ENCODE measurements around the gene STK31.

Gene STK31

DNA sequence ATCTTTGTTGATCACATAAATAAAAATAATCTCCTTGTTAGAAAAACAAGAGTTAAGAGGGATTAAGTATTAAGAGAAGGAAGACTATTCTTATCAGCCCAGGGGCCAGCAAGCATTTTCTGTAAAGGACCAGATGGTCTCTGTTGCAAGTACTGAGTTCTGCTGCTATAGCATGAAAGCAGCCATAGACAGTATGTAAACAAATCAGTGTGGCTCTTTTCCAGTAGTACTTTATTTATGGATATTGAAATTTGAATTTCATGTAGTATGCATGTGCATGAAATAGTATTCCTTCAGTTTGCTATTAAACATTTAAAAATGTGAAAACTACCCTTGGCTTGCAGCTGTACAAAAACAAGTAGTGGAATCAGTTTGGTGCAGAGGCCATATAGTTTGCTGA is 81.7 kb downstream of the STK31 start:
- TF ChIP-seq EGR1 (IDR thresholded peaks at IDR 0.05), result no peak
- TF ChIP-seq TAF1 (IDR thresholded peaks at IDR 0.05; ENCODE audit: low read depth), result no peak
- TF ChIP-seq EP300 (IDR thresholded peaks at IDR 0.05; ENCODE audit: borderline replicate concordance), result no peak
- TF ChIP-seq TEAD4 (IDR thresholded peaks at IDR 0.05), result no peak

DNA sequence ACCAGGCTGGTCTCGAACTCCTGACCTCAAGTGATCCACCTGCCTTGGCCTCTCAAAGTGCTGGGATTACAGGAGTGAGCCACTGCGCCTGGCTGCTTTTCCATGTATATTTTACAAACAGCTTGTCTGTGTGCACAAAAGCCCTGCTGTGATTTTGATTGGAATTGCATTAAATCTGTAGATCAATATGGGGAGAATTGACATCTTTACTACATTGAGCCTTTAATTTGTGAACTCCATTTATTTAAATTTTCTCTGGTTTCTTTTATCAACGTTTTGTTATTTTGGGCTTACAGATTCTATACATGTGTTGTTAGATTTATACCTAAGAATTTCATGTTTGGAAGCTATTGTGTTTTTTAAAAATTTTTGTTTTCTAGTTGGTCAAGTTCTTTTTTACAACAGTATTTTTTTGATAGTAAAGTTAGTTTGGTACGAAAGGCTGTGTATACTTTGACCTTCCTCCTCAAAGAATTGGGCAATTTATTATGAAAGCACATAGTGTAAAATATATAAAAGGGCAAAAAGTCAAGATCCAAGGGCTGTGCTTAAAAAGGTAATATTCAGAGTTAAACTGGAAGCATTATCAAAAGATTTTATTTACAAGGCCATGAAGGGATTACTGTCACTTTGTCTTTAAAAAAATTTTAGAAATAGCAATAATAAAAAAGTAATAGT is 92.8 kb downstream of the STK31 start:
- TF ChIP-seq, protein P1, sequence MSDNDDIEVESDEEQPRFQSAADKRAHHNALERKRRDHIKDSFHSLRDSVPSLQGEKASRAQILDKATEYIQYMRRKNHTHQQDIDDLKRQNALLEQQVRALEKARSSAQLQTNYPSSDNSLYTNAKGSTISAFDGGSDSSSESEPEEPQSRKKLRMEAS (IDR thresholded peaks at IDR 0.05), result no peak
- no peak for TF ChIP-seq NFIC (IDR thresholded peaks at IDR 0.05)
- TF ChIP-seq TCF12 (IDR thresholded peaks at IDR 0.05; ENCODE audit: low read depth), result no peak
- TF ChIP-seq TAF1 (IDR thresholded peaks at IDR 0.05; ENCODE audit: low read depth), result no peak
- TF ChIP-seq EGR1 (IDR thresholded peaks at IDR 0.05), result no peak
- TF ChIP-seq FOXM1 (IDR thresholded peaks at IDR 0.05; ENCODE audit: borderline replicate concordance, low read depth), result no peak
- no peak for TF ChIP-seq YY1 (IDR thresholded peaks at IDR 0.05; ENCODE audit: low read depth)
- TF ChIP-seq ZBTB7A (IDR thresholded peaks at IDR 0.05; ENCODE audit: low read depth), result no peak
- TF ChIP-seq EP300 (IDR thresholded peaks at IDR 0.05; ENCODE audit: borderline replicate concordance), result no peak
- TF ChIP-seq TEAD4 (IDR thresholded peaks at IDR 0.05), result no peak
- no peak for TF ChIP-seq CREB1 (IDR thresholded peaks at IDR 0.05; ENCODE audit: low read depth)

DNA sequence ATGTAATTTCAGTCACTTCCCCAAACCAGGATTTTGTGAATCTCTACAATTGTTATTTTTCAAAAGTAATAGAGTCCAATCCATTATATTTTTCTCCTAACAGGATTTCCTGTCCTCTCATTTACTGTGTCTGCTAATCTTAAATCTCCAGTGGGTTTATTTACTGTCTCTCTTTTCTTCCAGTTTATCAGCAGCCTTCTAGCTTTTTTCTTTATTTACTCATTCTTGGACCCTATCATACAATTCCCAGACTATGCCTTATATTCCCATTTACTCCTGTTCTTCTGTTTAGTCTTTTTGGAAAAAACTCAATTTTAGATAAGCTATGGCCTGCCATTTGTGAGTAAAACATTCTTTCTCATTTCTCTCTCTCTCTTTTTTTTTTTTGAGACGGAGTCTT is 94.7 kb downstream of the STK31 start:
- TF ChIP-seq TEAD4 (IDR thresholded peaks at IDR 0.05) (no peak), CEBPB (IDR thresholded peaks at IDR 0.05) (no peak), ZBTB7A (IDR thresholded peaks at IDR 0.05; ENCODE audit: low read depth) (no peak), YY1 (IDR thresholded peaks at IDR 0.05; ENCODE audit: low read depth) (no peak), TCF12 (IDR thresholded peaks at IDR 0.05; ENCODE audit: low read depth) (no peak), RAD21 (IDR thresholded peaks at IDR 0.05; ENCODE audit: low read depth) (no peak)
- TF ChIP-seq, protein P2, sequence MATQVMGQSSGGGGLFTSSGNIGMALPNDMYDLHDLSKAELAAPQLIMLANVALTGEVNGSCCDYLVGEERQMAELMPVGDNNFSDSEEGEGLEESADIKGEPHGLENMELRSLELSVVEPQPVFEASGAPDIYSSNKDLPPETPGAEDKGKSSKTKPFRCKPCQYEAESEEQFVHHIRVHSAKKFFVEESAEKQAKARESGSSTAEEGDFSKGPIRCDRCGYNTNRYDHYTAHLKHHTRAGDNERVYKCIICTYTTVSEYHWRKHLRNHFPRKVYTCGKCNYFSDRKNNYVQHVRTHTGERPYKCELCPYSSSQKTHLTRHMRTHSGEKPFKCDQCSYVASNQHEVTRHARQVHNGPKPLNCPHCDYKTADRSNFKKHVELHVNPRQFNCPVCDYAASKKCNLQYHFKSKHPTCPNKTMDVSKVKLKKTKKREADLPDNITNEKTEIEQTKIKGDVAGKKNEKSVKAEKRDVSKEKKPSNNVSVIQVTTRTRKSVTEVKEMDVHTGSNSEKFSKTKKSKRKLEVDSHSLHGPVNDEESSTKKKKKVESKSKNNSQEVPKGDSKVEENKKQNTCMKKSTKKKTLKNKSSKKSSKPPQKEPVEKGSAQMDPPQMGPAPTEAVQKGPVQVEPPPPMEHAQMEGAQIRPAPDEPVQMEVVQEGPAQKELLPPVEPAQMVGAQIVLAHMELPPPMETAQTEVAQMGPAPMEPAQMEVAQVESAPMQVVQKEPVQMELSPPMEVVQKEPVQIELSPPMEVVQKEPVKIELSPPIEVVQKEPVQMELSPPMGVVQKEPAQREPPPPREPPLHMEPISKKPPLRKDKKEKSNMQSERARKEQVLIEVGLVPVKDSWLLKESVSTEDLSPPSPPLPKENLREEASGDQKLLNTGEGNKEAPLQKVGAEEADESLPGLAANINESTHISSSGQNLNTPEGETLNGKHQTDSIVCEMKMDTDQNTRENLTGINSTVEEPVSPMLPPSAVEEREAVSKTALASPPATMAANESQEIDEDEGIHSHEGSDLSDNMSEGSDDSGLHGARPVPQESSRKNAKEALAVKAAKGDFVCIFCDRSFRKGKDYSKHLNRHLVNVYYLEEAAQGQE (IDR thresholded peaks at IDR 0.05; ENCODE audit: low read depth), result no peak
- TF ChIP-seq, protein P3, sequence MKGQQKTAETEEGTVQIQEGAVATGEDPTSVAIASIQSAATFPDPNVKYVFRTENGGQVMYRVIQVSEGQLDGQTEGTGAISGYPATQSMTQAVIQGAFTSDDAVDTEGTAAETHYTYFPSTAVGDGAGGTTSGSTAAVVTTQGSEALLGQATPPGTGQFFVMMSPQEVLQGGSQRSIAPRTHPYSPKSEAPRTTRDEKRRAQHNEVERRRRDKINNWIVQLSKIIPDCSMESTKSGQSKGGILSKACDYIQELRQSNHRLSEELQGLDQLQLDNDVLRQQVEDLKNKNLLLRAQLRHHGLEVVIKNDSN (IDR thresholded peaks at IDR 0.05), result no peak

DNA sequence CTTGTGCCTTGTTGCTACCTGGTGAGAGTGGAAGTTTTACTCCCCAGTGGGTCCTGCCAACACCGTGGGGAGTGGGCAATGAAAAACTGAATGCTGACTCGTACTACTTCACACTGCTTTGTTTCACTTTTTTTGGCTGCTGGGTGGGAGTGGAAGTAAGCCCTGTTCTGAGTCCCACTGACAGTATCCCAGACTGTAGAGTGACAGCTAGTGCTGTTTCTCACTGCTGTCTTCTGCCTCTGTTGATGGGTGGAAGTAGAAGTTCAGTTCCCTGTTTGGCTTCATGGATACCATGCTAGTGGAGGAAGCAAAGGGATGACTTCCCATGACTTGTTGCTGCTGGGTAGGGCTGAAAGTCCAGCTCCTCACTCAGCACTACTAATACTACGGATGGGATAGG is 98.4 kb downstream of the STK31 start:
- TF ChIP-seq FOXM1 (IDR thresholded peaks at IDR 0.05; ENCODE audit: borderline replicate concordance, low read depth) (no peak), NFIC (IDR thresholded peaks at IDR 0.05) (no peak), TCF12 (IDR thresholded peaks at IDR 0.05; ENCODE audit: low read depth) (no peak), ZBTB7A (IDR thresholded peaks at IDR 0.05; ENCODE audit: low read depth) (no peak), EP300 (IDR thresholded peaks at IDR 0.05; ENCODE audit: borderline replicate concordance) (no peak), TAF1 (IDR thresholded peaks at IDR 0.05; ENCODE audit: low read depth) (no peak), YY1 (IDR thresholded peaks at IDR 0.05; ENCODE audit: low read depth) (no peak), TEAD4 (IDR thresholded peaks at IDR 0.05) (no peak), EGR1 (IDR thresholded peaks at IDR 0.05) (no peak), RAD21 (IDR thresholded peaks at IDR 0.05; ENCODE audit: low read depth) (no peak), CREB1 (IDR thresholded peaks at IDR 0.05; ENCODE audit: low read depth) (no peak), CEBPB (IDR thresholded peaks at IDR 0.05) (no peak)
- TF ChIP-seq, protein P1 (IDR thresholded peaks at IDR 0.05), result no peak
- TF ChIP-seq, protein P2 (IDR thresholded peaks at IDR 0.05; ENCODE audit: low read depth), result no peak
- TF ChIP-seq, protein P3 (IDR thresholded peaks at IDR 0.05), result no peak

DNA sequence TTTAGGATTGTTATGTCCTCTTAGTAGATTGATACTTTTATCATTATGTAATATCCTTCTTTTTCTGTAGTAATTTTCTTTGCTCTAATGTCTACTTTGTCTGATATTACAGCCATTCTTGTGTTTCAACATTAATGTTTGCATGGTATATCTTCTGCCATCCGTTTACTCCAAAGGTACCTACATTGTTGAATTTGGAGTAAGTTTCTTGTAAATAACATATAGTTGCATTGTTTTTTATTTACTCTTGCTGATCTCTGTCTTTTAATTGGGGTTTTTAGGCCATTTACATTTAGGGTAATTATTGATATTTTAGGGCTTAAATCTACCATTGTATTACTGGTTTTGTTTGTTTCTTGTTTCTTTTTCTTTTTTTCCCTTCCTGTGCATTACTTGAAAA is 100.1 kb downstream of the STK31 start:
- TF ChIP-seq CREB1 (IDR thresholded peaks at IDR 0.05; ENCODE audit: low read depth) (no peak), EGR1 (IDR thresholded peaks at IDR 0.05) (no peak), FOXM1 (IDR thresholded peaks at IDR 0.05; ENCODE audit: borderline replicate concordance, low read depth) (no peak), EP300 (IDR thresholded peaks at IDR 0.05; ENCODE audit: borderline replicate concordance) (no peak), NFIC (IDR thresholded peaks at IDR 0.05) (no peak), CEBPB (IDR thresholded peaks at IDR 0.05) (no peak), ZBTB7A (IDR thresholded peaks at IDR 0.05; ENCODE audit: low read depth) (no peak), RAD21 (IDR thresholded peaks at IDR 0.05; ENCODE audit: low read depth) (no peak), TEAD4 (IDR thresholded peaks at IDR 0.05) (no peak), TCF12 (IDR thresholded peaks at IDR 0.05; ENCODE audit: low read depth) (no peak), TAF1 (IDR thresholded peaks at IDR 0.05; ENCODE audit: low read depth) (no peak), YY1 (IDR thresholded peaks at IDR 0.05; ENCODE audit: low read depth) (no peak)
- TF ChIP-seq, protein P2 (IDR thresholded peaks at IDR 0.05; ENCODE audit: low read depth), result no peak
- TF ChIP-seq, protein P1 (IDR thresholded peaks at IDR 0.05), result no peak
- TF ChIP-seq, protein P3 (IDR thresholded peaks at IDR 0.05), result no peak

Measured in Ishikawa (cell line).